COLO829 (cell line): ENCODE data around the gene SSR4.

Experiments used
- DNase-seq: peaks from one replicate; pipeline ENCODE4 v3.0.0; 2012; ENCODE audit warnings: low spot score

The SSR4 gene

GRCh38 chrX:153830640-153831428 is 36.4 kb downstream of the SSR4 start:
- DNase-seq: no peak

GRCh38 chrX:153831429-153832150 is 37.1 kb downstream of the SSR4 start:
- DNase-seq: no peak

GRCh38 chrX:153832728-153833127 is 38.3 kb downstream of the SSR4 start:
- no peak for DNase-seq

- no peak for DNase-seq
Observed at GRCh38 chrX:153836921-153837320, 42.5 kb downstream of the SSR4 start.

- DNase-seq: no peak
Observed at GRCh38 chrX:153844509-153845082, 50.1 kb downstream of the SSR4 start.

- no peak for DNase-seq
Observed at GRCh38 chrX:153845195-153845594, 50.7 kb downstream of the SSR4 start.

- no peak for DNase-seq
Observed at GRCh38 chrX:153845842-153846241, 51.4 kb downstream of the SSR4 start.
